Stromal cell of bone marrow (primary cell): ENCODE results near the gene ZNF394.
"Not testable (repeated sequence)": the region's sequence is repeated elsewhere in the genome, so short reads cannot be mapped to it uniquely, and the experiment has no call there.

Experiments used
- DNase-seq: peaks from one replicate; pipeline ENCODE4 v3.0.0-alpha.2; 2012; ENCODE audit warnings: low read depth

ZNF394 gene

GRCh38 chr7:99499721-99500636 is at the start of gene ZNF394:
Gene ZNF394 (minus strand): TSS chr7:99500281. CDS start chr7:99500093, 188 bp downstream.
- peak; percentile 88 for DNase-seq

DNA sequence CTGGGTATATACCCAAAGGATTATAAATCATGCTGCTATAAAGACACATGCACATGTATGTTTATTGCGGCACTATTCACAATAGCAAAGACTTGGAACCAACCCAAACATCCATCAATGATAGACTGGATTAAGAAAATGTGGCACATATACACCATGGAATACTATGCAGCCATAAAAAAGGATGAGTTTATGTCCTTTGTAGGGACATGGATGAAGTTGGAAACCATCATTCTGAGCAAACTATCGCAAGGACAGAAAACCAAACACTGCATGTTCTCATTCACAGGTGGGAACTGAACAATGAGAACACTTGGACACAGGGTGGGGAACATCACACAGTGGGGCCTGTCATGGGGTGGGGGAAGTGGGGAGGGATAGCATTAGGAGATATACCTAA is 49.5 kb upstream of the ZNF394 start:
- DNase-seq: not testable (repeated sequence)

- DNase-seq: not testable (repeated sequence)
Observed at GRCh38 chr7:99545308-99545707, 45.2 kb upstream of the ZNF394 start.

DNA sequence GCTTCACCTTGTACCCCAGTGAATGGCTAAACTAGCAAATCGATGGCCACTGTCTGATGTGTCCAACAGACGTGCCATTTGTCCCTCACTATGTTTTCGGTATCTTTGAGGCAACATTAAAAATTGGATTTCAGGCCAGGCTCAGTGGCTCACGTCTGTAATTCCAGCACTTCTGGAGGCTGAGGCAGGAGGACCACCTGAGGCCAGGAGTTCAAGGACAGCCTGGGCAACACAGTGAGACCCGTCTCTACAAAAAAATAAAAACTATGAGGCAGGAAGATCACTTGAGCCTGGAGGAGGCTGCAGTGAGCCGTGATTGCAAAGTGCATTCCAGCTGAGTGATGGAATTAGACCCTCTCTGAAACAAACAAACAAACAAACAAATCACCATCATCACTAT is 43.8 kb upstream of the ZNF394 start:
- no peak for DNase-seq

DNA sequence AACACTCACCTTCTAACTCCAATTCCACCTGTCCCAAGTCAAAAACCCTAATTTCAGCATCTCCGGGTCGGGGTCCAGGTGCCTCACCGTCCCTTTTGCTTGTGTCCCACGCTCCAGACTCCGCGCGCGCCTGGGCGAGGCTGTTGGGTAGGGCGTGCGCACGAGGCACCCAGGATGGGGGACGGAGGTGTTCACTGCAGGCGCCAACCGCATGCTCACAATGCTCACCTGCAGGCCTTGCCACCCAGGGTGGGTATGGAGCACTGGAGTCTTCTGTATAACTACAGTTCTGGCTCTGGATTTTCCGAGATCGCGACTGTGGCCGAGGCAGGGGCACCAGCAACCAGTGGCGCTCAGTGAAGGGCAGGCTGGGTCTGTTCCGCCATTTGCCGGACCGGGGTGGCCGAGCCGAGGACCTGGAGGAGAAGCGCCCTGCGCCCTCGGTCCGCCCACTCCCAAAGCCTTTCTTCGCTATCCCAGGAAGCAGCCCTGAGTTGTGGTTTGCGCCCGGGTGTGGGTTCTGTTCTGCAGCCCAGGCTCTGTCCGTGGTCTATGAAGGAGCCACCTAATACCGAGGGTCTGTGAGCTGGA is 43.1 kb upstream of the ZNF394 start:
- no peak for DNase-seq

DNA sequence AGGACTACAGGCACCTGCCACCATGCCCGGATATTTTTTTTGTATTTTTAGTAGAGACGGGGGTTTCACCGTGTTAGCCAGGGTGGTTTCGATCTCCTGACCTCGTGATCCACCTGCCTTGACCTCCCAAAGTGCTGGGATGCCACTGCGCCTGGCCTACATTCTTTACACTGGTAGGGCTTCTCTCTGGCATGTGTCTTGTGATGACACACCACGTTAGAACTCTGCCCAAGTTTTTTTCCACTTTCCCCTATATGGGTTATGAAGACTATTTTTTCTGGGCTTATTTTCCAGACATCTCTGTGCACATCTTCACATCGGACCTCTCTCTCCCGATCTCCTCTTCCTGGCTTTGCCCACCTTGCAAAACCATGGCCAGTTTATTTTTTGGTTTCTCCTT is 41.1 kb upstream of the ZNF394 start:
- DNase-seq: no peak

DNA sequence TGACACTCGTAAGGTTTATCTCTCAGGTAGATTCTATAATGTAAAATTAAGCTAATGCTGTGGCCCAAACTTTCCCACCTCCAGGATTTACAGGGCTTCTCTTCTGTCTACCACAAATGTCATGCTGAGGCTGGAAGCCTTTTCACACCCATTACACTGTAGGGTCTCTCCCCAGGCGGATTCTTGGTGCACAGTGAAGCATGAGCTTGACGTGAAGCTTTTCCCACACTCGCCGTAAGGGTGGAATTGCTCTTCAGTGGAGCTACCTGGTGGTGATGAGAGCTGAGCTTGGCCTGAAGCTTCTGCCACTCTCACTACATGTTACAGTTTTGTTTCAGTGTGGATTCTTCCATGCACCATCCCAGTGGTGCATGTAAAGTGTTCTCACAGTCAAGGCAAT is 40.5 kb upstream of the ZNF394 start:
- no peak for DNase-seq

- no peak for DNase-seq
Observed at GRCh38 chr7:99539213-99539811, 39.2 kb upstream of the ZNF394 start.

- no peak for DNase-seq
Observed at GRCh38 chr7:99535667-99536066, 35.6 kb upstream of the ZNF394 start.

- no peak for DNase-seq
Observed at GRCh38 chr7:99531354-99531765, 31.3 kb upstream of the ZNF394 start.

GRCh38 chr7:99525713-99526440 is 25.8 kb upstream of the ZNF394 start:
- DNase-seq: no peak

DNA sequence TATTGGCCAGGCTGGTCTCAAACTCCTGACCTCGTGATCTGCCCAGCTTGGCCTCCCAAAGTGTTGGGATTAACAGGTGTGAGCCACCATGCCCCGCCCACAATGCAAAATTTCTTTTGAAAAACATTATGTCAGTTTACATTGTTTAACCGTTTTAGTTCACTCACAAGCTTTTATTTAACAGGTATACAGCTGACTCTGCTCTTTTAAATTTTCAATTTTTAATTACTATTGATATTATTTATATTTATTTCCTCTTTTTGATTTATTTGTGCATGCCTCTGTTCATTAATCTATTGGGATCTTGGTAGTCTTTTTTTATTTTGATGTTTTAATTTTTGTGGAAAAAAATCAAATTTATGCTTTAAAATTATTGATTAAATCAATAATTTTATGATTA is 21.3 kb upstream of the ZNF394 start:
- no peak for DNase-seq

- DNase-seq: no peak
Observed at GRCh38 chr7:99514050-99514449, 14.0 kb upstream of the ZNF394 start.

DNA sequence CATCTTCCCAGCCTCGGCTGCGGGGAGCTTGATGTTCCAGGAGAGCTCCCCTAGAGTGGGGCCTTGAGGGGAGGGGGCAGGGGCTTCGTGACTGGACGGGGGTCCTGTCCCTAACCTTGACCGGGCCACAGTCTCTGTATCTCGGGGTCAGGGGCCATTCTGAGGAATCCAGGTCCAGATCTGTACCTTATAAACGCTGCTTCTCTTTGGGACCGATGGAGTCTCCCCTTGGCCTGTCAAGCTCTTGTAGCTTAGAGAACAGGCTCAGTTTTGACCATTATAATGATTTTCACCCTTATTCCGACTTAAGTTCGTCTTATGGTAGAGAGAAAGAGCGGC is 5.2 kb upstream of the ZNF394 start:
- DNase-seq: no peak

GRCh38 chr7:99504603-99505323 is 4.7 kb upstream of the ZNF394 start, which contains the start of gene ZKSCAN5:
Gene ZKSCAN5 (plus strand): TSS chr7:99504662. CDS start chr7:99506045, 1,383 bp downstream.
- DNase-seq: peak; percentile 94

DNA sequence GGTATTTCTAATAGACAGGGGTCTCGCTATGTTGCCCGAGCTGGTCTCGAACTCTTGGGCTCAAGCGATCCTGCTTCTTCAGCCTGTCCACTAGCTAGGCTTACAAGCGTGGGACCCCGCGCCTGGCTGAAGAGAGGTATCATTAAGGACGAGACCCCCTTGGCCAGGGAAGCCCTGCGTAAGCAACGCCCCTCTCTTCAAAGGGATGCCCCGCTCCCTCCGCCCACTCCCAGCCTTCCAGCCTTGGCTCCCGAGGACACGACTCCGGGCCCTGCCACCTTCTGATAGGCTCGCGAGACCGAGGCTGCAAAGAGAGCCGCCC is 4.2 kb upstream of the ZNF394 start:
- DNase-seq: no peak

- DNase-seq: not testable (repeated sequence)
Observed at GRCh38 chr7:99501236-99501635, 1.2 kb upstream of the ZNF394 start.

- DNase-seq: no peak
Observed at GRCh38 chr7:99500637-99501009, 542 bp upstream of the ZNF394 start.

GRCh38 chr7:99499371-99499720 is 735 bp downstream of the ZNF394 start:
- no peak for DNase-seq

DNA sequence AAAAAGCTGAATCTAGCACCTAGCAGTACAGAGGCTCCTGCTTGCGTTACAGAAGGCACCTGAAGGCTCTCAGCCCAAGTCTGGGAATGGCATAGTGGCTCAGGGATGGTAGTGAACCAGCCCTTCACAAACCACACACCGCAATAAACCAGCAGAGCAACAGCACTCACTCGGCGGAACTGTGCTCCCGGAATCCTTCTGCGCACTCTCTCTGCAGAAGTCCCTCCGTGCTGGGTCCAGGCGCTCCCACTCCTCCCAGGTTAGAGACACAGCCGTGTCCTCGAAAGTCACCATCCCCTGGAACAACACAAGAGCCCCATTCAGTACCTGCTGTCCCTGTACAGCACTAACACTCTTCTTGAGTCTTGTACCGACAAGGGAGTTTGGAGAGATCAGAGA is 1.5 kb downstream of the ZNF394 start:
- no peak for DNase-seq

DNA sequence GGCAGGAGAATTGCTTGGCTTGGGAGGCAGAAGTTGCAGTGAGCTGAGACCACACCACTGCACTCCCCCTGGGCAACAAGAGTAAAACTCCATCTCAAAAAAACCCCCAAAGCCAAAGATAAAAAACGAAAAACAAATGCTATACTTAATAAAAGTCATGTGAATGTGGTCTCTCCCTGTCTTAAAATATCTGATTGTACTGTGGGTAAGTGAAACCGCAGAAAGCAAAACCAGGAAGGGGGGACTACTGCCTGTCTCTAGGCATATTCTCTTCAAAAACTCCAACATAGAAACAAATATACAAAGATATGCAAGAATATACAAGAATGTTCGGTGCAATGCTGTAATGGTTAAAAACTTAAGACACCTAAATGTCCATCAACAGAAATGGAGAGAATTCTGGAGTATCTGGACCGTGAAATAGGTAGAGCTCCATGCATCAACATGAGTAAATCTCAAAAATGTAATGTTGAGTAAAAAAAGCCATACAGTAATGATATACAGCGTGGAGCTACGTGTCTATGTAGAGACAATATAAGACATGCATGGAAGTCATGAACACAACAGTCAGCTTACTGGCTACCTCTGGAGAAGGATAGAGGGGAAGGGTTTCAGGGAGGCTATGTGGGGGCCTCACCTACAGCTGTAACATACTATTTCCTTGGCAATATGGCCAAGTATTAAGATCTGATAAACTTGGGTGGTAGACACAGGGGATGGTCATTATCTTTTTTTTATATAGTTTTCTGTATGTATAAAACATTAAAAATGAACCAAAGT is 2.1 kb downstream of the ZNF394 start:
- no peak for DNase-seq
